ENCODE results near the gene UBL3.

The UBL3 gene, protein sequence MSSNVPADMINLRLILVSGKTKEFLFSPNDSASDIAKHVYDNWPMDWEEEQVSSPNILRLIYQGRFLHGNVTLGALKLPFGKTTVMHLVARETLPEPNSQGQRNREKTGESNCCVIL

DNA sequence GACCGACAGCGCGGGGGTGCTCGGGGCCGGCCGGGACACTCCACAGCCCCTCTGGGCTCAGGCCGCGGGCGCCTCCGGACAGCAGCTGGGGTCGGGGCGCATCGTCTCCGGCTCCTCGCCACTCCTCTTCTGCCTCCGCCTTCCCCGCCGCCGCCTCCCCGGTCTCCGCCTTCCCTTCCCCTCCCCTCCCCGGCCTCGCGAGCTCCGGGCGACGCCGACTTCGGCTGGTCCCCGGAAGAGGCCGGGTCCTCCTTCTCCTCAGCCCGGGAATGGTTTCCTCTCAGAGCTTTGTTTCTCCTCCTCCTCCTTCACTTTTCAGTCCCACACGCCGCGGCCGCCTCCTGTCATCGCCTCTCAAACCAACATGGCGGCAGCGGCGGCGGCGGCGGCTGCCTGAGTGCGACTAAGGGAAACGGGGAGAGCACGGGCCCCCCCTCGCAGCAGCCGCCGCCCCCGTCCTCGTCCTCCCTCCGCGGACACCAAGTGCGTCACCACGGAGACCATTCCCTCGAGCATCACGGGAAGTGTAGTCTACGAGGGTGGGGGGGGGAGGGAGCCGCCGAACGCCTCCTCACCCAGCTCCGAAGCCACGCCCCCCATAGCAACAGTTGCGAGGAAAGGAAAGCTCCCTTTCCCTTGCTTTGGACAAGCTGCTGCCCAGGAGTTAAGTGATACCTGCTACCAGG, at the start of gene UBL3:
Gene UBL3 (minus strand): TSS at position 405 of the 686 bp plus-strand sequence. CDS start 1,079 bp downstream, outside the sequence.
- intact Hi-C loops (cut with DNase I; ENCODE audit: low total_unique reads), result loop anchor here (2.0 kb wide), 1 partner anchor 264 kb away; no protein-coding TSS in a partner anchor
- Histone ChIP-seq H3K4me1 (peaks cover 0 to 27% (median 6%) of the 10 kb centered on the region in 4 donors), H3K9me3 (no peaks in the 10 kb centered on the region), H3K27me3 (no peaks in the 10 kb centered on the region), H3K36me3 (no peaks in the 10 kb centered on the region), H3K27ac (peak within 1 kb of the TSS; percentile 98 to 99), H3K4me3 (peak within 1 kb of the TSS; percentile 76 to 81)
- peak; percentile 96 to 98 for DNase-seq
- TF ChIP-seq, protein P1, sequence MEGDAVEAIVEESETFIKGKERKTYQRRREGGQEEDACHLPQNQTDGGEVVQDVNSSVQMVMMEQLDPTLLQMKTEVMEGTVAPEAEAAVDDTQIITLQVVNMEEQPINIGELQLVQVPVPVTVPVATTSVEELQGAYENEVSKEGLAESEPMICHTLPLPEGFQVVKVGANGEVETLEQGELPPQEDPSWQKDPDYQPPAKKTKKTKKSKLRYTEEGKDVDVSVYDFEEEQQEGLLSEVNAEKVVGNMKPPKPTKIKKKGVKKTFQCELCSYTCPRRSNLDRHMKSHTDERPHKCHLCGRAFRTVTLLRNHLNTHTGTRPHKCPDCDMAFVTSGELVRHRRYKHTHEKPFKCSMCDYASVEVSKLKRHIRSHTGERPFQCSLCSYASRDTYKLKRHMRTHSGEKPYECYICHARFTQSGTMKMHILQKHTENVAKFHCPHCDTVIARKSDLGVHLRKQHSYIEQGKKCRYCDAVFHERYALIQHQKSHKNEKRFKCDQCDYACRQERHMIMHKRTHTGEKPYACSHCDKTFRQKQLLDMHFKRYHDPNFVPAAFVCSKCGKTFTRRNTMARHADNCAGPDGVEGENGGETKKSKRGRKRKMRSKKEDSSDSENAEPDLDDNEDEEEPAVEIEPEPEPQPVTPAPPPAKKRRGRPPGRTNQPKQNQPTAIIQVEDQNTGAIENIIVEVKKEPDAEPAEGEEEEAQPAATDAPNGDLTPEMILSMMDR (IDR thresholded peaks at IDR 0.05), result no peak

DNA sequence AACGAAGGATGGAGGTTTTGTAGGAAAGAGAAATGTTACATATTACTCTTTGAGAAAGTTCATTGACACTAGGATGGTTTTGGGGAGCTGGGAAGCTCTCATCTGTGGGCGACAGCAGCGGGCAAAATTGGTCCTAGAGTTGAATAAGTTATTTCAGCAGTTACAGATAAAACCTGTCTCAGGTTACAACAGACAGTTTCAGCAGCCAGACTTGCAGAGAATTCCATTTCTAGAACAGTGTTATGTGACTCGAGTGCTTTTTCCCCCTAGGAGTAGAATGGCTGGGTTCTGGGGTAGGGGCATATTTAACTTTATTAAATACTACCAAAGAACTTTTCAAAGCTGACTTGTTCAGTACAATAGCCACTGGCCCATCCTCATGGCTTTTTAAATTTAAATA, 46.7 kb upstream of the UBL3 start:
- H3K27me3 ChIP-seq, result no peaks in the 10 kb centered on the region
- TF ChIP-seq, protein P1 (IDR thresholded peaks at IDR 0.05), result no peak
- intact Hi-C loops (cut with DNase I; ENCODE audit: low total_unique reads), result no loop called here
- no peak overlapping the region for H3K27ac ChIP-seq
- no peak for DNase-seq
- H3K4me1 ChIP-seq, result no peaks in the 10 kb centered on the region
- H3K4me3 ChIP-seq, result no peak overlapping the region
- no peaks in the 10 kb centered on the region for H3K36me3 ChIP-seq
- no peaks in the 10 kb centered on the region for H3K9me3 ChIP-seq

DNA sequence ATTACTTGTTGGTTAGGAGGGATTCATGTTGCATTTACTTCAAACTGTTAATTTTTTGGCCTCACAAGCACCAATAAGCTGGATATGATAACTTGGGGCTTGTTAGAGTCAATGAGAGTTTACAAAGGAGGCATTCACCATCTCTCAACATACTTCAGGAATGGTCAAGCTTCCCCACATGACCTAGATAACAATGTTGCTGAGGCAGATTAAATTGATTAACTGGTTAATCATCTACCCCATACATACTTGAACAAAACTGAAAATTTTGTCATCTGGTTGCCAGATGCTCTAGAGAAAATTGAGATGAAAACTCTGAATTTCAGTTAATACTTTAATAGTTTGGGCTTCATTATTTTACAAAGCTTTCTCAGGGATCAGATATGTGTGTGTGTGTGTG, 43.0 kb upstream of the UBL3 start:
- TF ChIP-seq, protein P1 (IDR thresholded peaks at IDR 0.05), result no peak
- Histone ChIP-seq H3K4me3 (no peak overlapping the region), H3K4me1 (no peaks in the 10 kb centered on the region)

DNA sequence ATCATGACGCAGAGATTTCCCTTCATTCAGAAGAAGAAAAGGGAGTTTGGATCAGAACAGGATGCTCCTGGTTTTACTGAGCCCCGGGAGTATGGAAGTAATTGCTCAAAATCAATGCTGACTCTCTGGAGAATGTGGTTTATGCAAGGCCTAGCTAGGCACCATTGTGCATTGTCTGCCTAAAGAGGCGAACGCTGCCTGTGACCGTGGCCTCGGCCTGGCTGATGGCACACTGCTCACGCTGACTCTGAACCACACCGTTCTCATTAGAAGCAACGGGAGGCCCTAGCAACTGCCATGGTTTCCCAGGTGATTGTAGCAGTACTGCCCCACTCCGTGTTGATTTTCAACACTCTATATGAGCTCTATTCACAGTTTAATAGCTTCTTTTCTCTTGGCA, 41.7 kb upstream of the UBL3 start:
- no peak for DNase-seq
- Histone ChIP-seq H3K4me3 (no peak overlapping the region), H3K9me3 (no peaks in the 10 kb centered on the region), H3K36me3 (no peaks in the 10 kb centered on the region), H3K4me1 (no peaks in the 10 kb centered on the region), H3K27me3 (no peaks in the 10 kb centered on the region), H3K27ac (no peak overlapping the region)
- intact Hi-C loops (cut with DNase I; ENCODE audit: low total_unique reads), result no loop called here
- TF ChIP-seq, protein P1 (IDR thresholded peaks at IDR 0.05), result no peak

More for the DNA sequence above, 43.0 kb upstream of the UBL3 start:
- Histone ChIP-seq H3K9me3 (no peaks in the 10 kb centered on the region), H3K27ac (no peak overlapping the region), H3K27me3 (no peaks in the 10 kb centered on the region), H3K36me3 (no peaks in the 10 kb centered on the region)
- intact Hi-C loops (cut with DNase I; ENCODE audit: low total_unique reads), result no loop called here
- DNase-seq, result no peak

DNA sequence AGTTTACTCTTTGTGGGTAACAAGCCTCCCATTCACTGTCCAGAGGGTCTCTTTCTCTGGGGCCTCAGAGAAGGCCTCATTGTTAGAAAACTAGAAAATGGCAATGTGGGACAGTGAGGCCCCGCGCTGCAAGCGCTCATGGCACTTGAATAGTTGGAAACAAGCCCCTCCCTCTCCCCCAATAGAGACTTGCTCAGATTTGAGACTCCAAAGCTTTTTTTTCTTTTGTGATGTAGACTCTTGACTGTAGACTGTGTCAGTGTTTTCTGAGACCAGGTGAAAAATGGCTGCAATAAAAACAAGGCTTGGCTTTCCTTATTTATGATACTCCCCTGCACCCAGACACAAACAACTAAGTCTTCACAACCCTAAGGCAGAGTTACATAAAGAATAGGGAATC, 38.7 kb upstream of the UBL3 start:
- Histone ChIP-seq H3K27ac (no peak overlapping the region), H3K4me1 (peaks cover 0 to under 1% (median 0%) of the 10 kb centered on the region in 4 donors), H3K36me3 (no peaks in the 10 kb centered on the region), H3K9me3 (no peaks in the 10 kb centered on the region), H3K4me3 (no peak overlapping the region), H3K27me3 (no peaks in the 10 kb centered on the region)
- no peak for DNase-seq
- TF ChIP-seq, protein P1 (IDR thresholded peaks at IDR 0.05), result no peak
- intact Hi-C loops (cut with DNase I; ENCODE audit: low total_unique reads), result no loop called here
